HG02588 (cell line): Measurements from ENCODE around the gene MXD3.
"Not testable (repeated sequence)": the region's sequence is repeated elsewhere in the genome, so short reads cannot be mapped to it uniquely, and the experiment has no call there.

Experiments used
- ATAC-seq: cut with Tn5 transposase; IDR thresholded peaks from one replicate; pipeline ENCODE4 v1.9.1; 2021; ENCODE audit warnings: mild to moderate bottlenecking, moderate library complexity; ENCODE audit not compliant: unreplicated experiment

Gene MXD3

DNA sequence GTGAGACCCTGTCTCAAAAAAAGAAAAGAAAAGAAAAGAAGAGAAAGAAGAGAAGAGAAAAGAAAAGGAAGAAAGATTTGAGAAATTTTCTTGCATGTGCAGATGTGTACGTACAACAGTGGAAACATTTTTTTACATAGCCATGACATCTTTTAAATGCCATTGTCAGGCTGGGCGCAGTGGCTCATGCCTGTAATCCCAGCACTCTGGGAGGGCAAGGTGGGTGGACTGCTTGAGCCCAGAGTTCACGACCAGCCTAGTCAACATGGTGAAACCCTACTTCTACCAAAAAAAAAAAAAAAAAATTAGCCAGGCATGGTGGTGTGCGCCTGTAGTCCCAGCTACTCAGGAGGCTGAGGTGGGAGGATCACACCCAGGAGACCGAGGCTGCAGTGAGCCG, 33.2 kb upstream of the MXD3 start:
- no peak for ATAC-seq

DNA sequence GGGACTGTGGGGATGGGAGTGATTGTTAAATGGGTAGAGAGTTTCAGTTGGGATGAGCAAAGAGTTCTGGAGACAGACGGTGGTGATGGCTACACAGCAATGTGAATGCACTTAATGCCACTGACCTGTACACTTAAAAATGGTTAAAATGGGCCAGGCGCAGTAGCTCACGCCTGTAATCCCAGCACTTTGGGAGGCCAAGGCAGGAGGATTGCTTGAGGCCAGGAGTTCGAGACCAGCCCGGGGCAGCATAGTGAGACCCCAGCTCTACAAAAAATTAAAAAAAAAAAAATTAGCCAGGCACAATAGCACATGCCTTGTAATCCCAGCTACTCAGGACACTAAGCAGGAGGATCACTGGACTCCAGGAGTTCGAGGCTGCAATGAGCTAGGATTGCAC, 32.1 kb upstream of the MXD3 start:
- ATAC-seq = no peak

DNA sequence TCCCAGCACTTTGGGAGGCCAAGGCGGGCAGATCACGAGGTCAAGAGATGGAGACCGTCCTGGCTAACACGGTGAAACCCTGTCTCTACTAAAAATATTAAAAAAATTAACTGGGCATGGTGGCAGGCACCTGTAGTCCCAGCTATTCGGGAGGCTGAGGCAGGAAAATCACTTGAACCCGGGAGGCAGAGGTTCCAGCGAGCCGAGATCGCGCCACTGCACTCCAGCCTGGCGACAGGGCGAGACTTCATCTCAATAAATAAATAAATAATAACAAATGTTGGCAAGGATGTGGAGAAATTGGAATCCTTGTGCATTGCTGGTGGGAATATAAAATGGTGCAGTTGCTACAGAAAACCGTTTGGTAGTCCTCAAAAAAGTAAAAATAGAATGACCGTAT, 31.3 kb upstream of the MXD3 start:
- ATAC-seq = not testable (repeated sequence)

GRCh38 chr5:177339107-177339638, 27.5 kb upstream of the MXD3 start:
- ATAC-seq = no peak

- no peak for ATAC-seq
Measured at GRCh38 chr5:177338251-177339106, 26.8 kb upstream of the MXD3 start.

- ATAC-seq = no peak
Measured at GRCh38 chr5:177336603-177337494, 25.2 kb upstream of the MXD3 start.

GRCh38 chr5:177336112-177336511, 24.4 kb upstream of the MXD3 start:
- no peak for ATAC-seq

DNA sequence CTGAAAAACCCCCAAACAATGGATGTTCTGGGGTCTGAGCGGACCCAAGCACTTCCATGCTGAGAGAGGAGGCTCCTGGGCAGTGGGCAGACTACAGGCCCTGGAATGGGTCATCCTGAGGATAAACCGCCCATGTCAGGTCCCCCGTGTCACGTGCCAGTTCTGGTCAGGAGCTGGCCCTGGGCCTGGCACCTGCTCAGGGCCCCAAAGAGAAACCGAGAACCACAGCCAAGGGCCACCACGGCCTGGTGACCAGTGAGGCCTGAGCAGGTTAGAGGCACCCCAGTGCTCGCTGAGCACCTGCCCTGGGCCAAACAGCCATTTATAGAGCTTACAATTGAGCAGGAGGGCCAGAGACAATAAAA, 24.0 kb upstream of the MXD3 start:
- ATAC-seq = no peak

DNA sequence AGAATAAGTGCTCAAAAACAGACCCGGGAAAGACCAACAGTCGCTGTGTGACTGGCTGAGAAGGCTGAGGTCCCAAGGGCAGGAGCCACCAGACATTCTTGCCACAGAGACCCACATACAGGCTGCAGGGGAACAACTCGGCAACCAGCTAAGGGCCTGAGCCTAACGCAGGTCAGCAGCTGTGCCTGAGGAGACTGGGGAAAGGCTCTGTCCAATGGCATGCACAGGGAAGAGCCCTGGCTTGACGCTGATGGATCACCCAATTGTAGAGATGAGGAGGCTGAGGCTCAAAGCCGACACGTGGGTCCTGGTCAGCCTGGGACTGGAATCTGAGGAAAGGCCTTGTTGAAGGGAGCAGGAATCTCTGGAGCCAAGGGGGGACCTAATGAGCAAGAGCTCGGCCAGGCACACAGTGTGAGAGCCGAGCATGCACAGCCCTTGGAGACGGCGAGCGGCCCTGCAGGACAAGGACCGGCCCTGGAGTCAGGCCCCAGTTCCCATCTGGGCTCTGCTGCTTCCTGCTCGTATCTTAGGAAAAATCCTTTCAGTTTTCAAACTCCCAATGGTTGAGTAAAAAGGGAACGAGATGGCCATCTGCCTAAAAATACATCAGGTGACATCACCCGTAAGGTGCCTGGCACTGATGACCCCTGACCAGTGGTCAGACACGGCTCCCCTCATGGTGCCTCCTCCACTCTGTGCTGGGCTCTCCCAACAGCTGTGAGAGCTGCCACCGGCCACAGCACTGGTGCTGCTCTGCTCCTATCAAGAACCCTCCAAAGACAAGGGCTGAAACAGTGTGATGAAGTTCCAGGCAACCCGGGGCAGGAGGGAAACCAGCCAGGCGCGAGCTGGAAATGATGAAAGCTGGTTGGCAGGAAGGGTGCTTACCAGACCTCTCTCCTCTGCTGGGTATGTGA, 23.3 kb upstream of the MXD3 start:
- ATAC-seq = no peak

GRCh38 chr5:177334155-177334551, 22.5 kb upstream of the MXD3 start:
- no peak for ATAC-seq

DNA sequence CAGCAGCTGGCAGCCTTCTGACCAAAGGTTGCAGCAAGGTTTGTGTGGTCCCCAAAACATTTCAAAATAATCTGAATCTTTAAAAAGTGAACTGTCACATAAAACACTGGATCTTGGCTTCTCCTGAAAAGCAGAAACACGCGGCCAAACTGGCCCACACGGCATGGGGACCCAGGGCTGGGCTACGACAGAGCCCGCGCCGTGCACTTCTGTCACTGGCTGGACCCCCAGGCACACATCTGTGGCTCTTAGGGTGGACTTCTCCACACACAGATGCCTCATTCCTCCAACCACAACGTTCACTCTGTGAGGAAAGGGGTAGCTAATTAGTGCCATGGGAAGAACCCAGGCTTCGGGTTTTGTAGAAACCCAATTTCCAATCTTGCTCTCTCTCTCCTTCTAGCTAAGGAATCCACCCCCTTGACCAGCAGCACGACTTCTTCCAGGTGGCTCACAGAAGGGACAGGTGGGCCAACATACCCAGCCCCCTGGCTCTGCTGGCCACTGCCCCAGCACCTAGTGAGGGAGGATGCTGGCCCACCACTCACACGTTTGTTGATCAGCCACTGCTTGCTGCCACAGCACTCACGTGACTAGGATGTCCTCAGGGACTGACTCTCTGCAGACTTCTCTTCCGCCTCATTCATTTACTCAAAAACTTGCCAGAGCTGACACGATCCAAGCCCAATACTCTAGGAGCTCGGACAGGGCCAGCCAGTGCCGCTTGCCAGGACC, 21.9 kb upstream of the MXD3 start:
- ATAC-seq = no peak

DNA sequence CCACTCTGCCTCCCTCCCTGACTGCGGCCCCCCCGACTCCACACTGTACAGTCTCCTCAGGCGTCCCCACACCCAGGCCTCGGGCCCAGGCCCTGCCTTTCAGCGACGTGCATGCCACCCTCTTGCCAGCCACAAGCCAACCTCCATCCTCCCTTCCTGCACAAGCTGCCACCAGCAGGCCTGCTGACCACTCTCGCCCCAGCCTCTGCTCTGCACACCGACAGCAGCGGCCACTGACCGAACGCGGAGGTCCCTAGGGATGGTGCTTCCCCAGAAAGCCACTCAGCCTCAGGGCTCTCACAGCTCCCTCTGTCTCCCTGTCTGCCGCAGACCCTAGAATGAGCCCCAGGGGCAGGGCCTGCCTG, 21.2 kb upstream of the MXD3 start:
- ATAC-seq = no peak

GRCh38 chr5:177332031-177332895, 20.6 kb upstream of the MXD3 start:
- ATAC-seq = no peak

GRCh38 chr5:177330991-177331842, 19.5 kb upstream of the MXD3 start:
- no peak for ATAC-seq

DNA sequence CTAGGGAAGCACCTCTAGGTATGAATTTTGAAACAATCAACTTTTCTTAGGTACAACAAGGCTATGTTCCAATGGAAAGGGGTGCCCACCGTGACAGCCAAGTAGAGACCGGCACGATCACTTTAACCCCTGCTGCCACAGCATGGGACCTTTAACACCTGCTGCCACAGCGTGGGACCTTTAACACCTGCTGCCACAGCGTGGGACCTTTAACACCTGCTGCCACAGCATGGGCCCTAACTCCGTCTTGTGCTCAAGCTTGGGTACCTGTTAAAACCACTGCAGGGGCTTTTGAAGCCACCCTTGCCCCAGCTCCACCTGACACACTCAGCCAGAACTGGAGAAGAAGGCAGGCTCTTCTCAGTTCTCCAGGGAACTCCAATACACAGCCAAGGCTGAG, 18.2 kb upstream of the MXD3 start:
- no peak for ATAC-seq

DNA sequence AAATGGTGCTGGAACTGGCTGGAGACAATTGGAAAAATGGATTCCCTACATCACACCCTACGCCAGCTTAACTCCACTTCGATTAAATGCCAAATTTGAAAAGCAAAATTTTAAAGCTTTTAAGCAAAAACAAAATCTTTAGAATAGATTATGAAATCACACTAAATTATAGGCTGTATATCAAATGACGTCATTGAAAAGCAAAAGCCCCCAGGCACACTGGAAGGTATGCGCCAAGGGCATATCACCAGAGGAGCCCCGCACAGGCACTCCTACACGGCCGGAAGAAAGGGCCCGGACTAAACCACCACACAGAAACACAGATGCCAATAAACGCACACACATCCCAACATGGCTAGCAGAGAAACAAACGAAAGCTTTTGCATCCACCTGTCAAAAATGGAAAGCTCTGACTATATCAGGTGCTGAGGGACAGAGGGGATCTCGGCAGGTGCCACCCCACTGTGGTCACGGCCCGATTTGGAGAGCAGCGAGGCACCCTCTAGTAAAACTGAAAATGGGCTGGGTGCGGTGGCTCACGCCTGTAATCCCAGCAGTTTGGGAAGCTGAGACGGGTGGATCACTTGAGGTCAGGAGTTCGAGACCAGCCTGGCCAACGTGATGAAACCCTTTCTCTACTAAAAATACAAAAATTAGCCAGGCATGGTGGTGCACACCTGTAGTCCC, 17.0 kb upstream of the MXD3 start:
- ATAC-seq = no peak
